HG03342 (cell line): Measurements from ENCODE around the gene YLPM1.

Source experiments
- ATAC-seq: cut with Tn5 transposase; IDR thresholded peaks from one replicate; pipeline ENCODE4 v1.9.1; 2021; ENCODE audit warnings: mild to moderate bottlenecking, moderate library complexity; ENCODE audit not compliant: unreplicated experiment

The YLPM1 gene

DNA sequence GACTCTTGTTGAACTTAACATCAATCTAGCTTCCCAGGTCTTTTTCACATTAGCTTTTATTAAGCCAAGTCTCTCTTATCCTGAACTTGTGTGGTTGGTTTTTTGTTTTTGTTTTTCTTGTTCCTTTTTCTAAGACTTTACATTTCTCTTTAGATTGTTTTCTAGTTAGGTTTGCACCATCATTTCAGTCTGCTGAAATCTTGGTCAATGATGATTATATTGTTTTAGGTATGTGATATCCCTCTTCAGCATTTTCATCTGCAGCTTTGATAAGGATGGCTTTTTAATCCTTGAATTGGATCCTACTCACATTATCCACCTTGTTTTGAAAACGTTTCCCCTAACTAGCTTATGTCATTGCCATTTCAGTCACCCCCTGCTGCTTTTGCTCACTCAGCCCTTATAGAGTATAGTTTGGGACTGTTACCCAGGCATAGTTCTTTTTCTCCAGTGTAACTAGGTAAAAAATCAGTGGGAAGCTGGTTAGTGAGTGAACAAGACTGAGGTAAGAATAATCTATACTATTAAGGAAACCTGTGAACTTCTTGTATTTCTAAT is 22.0 kb downstream of the YLPM1 start:
- no peak for ATAC-seq

DNA sequence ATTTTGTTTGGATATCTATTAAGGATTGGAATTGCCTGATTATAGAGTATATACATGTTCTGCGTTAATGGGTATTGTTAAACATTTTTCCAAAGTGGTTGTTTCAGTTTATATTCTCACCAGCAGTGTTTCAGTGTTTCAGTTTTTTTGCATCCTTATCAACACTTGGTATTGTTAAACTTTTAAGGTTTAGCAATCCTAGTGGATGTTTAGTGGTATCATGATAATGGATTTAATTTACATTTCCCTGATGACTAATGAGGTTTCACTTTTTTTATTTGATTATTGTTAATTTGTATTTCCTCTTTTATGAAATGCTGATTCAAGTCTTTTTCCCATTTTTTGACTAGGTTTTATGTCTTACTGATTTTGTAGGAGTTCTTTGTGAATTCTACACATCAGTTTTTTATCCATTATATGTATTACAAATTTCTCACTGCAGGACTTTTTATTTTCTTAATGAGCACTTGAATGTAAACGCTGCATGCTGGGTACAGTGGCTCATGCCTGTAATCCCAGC is 23.7 kb downstream of the YLPM1 start:
- ATAC-seq, result no peak

DNA sequence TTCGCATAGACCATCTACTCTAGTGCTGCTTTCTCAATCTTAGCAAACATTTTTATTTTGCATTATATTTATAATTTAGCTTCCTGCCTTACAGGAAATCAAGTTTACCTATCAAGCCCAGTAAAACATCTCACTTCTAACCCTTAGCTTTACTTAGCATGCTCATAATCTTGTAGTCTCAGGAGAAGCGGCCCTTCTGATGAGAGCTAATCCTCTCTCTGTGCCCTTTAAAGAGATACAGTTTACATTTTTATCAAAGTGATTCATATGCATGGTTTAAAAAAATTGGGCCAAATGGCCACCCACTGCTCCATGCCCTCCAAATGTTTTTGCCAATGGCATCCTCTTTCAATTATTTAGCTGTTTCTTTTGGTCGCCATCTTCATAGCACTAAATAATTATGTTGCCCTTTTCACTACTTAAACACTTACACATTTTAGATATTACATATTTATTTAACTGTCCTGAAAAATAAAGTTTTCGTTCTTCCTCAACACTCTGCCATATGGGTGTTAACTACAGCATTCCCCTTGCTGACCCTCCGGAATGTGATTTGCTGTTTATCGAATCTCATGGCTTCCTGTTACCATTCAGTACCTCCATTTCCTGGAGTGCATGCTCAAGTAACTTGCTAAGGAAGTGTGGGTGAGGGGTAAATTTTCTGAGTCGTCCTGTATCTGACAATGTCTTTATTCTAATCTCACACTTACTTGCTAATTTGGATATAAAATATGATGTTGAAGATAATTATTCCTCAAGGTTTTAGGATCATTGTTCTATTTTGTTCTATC is 29.3 kb downstream of the YLPM1 start:
- no peak for ATAC-seq

DNA sequence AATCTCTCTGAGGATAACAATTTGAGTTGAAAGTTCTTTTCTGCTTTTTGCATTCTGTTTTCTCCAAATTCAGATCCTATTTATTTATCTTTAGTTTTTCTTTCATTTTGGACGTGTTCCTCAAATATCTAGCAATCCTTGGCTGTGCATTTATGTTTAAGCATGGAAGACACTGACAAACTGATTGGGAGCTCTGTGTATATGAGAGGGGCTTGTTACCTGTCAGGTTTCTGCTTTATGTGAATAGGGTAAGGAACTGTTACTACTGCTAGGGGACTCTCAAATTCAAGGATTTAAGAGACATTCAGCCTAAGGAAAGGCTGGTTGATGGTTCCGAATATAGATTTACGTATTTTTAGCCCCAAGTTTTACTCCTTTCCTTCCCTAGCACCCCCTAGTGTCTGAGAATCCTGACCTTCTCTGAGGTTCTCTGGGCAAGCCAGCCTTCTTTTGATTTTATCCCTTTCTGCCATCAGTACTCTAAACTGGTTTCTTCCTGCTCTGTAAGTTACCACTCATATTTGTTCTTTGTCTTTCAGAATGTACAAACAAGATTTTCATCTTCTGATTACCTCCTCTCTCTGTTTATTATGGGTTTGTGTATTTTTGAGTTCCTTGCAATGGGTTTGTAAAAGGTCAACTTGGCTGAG is 30.5 kb downstream of the YLPM1 start:
- no peak for ATAC-seq

GRCh38 chr14:74794947-74795346 is 31.8 kb downstream of the YLPM1 start:
- no peak for ATAC-seq

GRCh38 chr14:74799765-74800164 is 36.6 kb downstream of the YLPM1 start:
- no peak for ATAC-seq

- ATAC-seq, result no peak
Observed at GRCh38 chr14:74800780-74801179, 37.7 kb downstream of the YLPM1 start.

- ATAC-seq, result no peak
Observed at GRCh38 chr14:74801396-74801795, 38.3 kb downstream of the YLPM1 start.

DNA sequence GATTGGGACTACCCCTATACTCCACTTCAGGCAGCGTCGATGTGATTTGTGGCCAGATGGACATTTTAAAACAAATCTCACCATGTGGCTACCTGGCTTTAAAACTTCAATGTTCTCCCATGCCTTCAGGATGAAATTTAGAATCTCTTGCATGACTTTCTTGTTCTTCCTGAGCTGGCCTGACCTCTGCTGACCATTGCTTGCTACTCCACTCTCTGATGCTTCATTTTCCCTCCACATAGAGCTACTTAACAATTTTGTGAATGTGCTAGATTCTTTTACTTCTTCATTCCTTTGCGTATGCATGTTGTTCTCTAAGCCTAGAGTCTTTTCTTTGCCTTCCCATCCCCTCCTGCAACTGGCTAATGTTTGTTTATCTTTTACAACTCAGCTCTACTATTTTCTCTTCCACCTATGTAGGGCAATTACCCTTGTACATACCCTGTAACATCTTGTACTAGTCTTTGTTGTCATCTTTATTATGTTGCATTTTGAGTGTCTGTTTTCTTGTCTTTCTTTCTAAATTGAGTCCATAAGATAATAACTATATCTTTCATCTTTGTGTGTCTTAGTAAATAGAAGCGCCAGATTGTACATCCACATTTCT is 41.2 kb downstream of the YLPM1 start:
- no peak for ATAC-seq

DNA sequence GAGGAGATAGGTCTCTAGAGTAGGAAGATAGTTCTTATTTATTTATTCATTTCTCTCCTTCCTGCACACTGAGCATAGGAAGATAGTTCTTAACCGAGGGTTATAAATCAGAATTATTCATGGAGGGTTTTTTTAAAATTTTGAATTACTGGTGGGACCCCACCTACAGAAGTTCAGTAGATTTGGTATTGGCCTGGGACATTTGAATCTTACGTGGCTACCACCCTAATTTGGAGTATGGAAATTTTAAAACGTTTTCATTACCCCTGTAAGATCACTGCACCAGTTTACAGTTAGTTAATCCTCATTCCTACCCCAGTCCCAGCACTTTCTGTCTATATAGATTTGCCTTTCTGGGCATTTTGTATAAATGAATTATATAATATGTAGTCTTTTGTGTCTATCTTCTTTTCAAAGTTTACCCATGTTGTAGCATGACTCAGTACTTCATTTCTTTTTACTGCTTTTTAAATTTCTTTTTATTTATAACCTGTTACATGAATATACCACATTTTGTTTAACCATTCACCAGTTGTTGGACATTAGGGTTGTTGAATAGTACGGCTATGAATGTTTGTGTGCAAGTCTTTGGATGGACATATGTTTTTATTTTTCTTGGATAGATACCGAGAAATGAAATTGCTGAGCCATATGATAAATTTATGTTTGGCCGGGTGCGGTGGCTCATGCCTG is 44.9 kb downstream of the YLPM1 start:
- ATAC-seq, result no peak

- ATAC-seq, result no peak
Observed at GRCh38 chr14:74816124-74816523, 53.0 kb downstream of the YLPM1 start.

GRCh38 chr14:74820288-74820687 is 57.2 kb downstream of the YLPM1 start:
- ATAC-seq, result no peak

GRCh38 chr14:74821267-74821915 is 58.3 kb downstream of the YLPM1 start:
- ATAC-seq, result no peak

DNA sequence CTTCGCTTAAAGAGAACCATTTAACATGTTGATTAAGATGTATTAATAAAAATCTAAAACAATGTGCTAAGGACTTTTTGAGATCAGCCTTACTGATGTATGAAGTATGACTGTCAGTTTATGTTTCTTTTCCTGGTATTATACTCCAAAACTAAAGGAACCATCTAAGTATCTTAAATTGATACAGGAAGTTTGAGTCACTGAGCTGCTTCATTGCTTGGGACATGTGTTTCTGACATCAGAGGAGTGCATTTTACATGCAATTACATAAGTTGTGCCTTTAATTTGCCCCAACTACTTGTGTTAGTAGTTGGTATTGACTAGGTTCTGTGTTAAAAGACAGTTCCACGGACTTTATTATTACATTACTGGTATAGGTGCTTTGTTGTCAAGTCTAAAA is 61.9 kb downstream of the YLPM1 start:
- ATAC-seq, result no peak

GRCh38 chr14:74826574-74826973 is 63.5 kb downstream of the YLPM1 start:
- no peak for ATAC-seq

- ATAC-seq, result no peak
Observed at GRCh38 chr14:74829251-74829650, 66.1 kb downstream of the YLPM1 start.

GRCh38 chr14:74832849-74833248 is 69.7 kb downstream of the YLPM1 start:
- no peak for ATAC-seq

DNA sequence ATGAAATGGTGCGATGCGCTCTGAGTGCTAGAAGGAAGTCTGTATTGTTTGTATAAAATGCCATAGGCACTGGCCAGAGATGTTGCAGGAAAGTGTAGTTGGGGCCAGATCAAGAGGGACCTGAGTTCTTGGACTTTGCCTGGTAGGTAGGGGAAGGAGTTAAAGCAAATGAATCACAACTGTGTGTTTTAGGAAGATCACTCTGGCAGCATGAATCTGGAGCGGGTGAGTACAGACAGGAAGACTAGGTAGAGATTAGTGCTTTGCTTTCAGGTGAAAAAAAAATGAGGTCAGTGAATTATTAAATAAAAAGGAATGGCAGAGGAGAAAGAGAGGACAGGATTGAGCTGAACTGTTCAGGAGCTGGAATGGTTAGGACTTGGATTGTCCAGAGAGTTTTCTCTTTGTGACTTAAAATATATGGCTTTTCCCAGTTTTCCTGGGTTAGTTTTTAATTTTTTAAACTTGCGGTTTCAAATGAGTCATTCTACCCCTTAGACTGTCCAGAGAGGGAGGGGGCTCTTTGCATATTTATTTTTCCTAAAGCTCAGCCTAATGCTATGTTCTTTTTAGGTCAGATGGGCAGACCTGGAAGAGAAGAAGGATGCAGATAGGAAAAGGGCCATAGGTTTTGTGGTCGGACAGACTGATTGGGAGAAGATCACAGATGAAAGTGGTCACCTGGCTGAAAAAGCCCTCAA is 71.7 kb downstream of the YLPM1 start:
- no peak for ATAC-seq

DNA sequence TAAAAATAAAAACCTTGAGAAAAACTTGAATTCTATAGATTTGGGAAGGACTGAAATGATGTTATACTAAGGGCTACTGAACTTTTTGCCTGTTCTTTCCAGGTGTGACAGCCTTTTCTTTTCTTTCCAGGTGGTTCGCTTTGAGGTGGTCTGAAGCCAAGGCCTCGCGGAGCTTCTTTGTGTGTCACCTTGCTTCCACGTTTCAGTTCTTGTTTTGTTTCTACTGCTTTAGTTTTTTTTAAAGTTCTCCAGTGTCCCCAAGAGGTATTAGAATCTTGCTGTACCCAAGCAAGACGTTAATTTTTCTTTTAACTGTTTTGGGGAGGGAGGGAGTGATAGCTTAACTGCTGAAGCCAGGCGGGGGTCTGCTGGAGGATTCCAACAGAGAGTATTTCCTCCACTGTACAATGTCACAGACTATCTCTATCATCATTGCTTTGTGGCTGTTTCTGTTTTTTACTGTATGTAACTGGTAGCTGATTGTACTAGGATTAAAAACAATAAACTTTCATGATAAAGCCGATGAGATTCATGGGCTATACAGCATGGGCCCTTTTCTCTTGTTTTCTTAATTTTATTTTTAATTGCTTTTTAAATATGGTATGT is 72.6 kb downstream of the YLPM1 start:
- ATAC-seq, result no peak
